HL-60/S4 treated with retinoic acid at 250 ng/mL for 4 days and 3 days (cell line): Measurements from ENCODE around the gene CYP2A6.
"Not testable (repeated sequence)": the region's sequence is repeated elsewhere in the genome, so short reads cannot be mapped to it uniquely, and the experiment has no call there.

Experiments used
- in situ Hi-C: fragments of 300-500 bp; cut with MboI; formaldehyde crosslinking; loops from 2 replicates; pipeline ENCODE4 v1.7.0; 2022; ENCODE audit warnings: low sequenced_read_pairs

The CYP2A6 gene

GRCh38 chr19:40819479-40820234 is 30.6 kb downstream of the CYP2A6 start:
- in situ Hi-C loops, result not testable (repeated sequence)

- in situ Hi-C loops, result not testable (repeated sequence)
These were observed 31.5 kb downstream of the CYP2A6 start for GRCh38 chr19:40818480-40819399.

- in situ Hi-C loops, result no loop called here
These were observed 35.0 kb downstream of the CYP2A6 start for GRCh38 chr19:40815223-40815622.

GRCh38 chr19:40813182-40813581 is 37.1 kb downstream of the CYP2A6 start:
- in situ Hi-C loops, result no loop called here

GRCh38 chr19:40812571-40812970 is 37.7 kb downstream of the CYP2A6 start:
- in situ Hi-C loops, result not testable (repeated sequence)

GRCh38 chr19:40811478-40812341 is 38.5 kb downstream of the CYP2A6 start:
- in situ Hi-C loops, result no loop called here

- in situ Hi-C loops, result not testable (repeated sequence)
These were observed 39.4 kb downstream of the CYP2A6 start for GRCh38 chr19:40810649-40811408.

GRCh38 chr19:40810160-40810559 is 40.1 kb downstream of the CYP2A6 start:
- in situ Hi-C loops, result no loop called here

- in situ Hi-C loops, result no loop called here
These were observed 40.7 kb downstream of the CYP2A6 start for GRCh38 chr19:40809358-40810086.

GRCh38 chr19:40808497-40808896 is 41.8 kb downstream of the CYP2A6 start:
- in situ Hi-C loops, result no loop called here

- in situ Hi-C loops, result no loop called here
These were observed 42.3 kb downstream of the CYP2A6 start for GRCh38 chr19:40808021-40808325.

- in situ Hi-C loops, result no loop called here
These were observed 42.9 kb downstream of the CYP2A6 start for GRCh38 chr19:40807147-40808020.

- in situ Hi-C loops, result no loop called here
These were observed 43.7 kb downstream of the CYP2A6 start for GRCh38 chr19:40806423-40807146.

- in situ Hi-C loops, result no loop called here
These were observed 44.9 kb downstream of the CYP2A6 start for GRCh38 chr19:40805258-40805868.

- in situ Hi-C loops, result no loop called here
These were observed 45.4 kb downstream of the CYP2A6 start for GRCh38 chr19:40804783-40805242.

- in situ Hi-C loops, result no loop called here
These were observed 46.1 kb downstream of the CYP2A6 start for GRCh38 chr19:40803857-40804782.
